ENCODE results near the gene S100A5.
"Not testable (repeated sequence)": the region's sequence is repeated elsewhere in the genome, so short reads cannot be mapped to it uniquely, and the experiment has no call there.

The S100A5 gene, protein sequence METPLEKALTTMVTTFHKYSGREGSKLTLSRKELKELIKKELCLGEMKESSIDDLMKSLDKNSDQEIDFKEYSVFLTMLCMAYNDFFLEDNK

DNA sequence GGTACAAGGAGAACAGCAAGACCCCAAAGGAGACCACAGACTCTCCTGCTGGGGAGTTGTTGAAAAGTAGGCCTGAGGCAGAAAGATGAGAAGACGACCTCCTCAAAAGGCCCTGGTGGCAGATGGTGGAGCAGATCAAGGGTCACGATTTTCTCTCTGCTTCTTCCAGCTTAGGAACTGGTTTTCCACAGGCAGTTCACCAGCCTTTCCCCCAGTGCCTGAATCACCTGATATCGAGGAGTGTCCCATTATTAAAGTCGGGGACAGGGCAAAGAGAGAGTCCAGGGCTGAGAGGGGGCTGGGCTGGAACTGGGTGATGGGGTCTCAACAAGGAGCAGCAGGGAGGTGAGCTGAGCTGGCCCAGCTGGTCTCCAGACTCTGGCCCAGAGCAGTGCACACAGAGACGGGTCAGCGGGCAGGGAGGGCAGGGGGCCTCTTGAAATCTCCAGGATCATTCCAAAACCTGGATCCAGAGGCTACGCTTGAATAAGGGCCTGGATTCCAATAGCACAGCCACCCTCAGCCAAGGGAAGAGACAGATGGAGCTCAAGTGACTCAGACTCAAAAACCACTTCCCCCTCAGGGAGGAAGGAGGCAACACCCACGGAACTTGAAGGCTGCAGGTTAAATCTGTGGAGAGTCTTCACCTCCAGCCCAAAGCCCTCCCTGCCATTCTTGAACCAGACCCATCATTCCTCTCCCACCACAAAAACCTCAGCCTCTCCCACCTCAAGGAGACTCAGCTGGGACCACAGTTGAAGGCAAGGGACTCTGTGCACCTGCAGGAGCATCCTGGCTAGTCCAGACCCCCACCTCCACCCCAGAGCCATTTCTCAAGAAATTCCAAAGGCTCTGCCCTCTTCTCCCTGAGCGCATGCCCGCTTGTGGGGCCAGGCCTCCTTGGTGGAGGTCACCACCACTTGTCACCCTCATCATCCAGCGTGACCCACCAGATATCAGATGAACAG, at the start of gene S100A5:
S100A5 (minus strand) TSS at position 541 of the 968 bp plus-strand sequence. CDS start 743 bp downstream, outside the sequence.
- no peaks in the 10 kb centered on the region for H3K36me3 ChIP-seq (replicated peaks)
- H3K9me3 ChIP-seq, result no peaks in the 10 kb centered on the region
- H3K4me3 ChIP-seq, result no peak within 1 kb of the TSS
- in situ Hi-C loops (cut with MboI; ENCODE audit: low sequenced_read_pairs), result no loop called here
- DNase-seq (ENCODE audit: low spot score in 2 of 2), result no peak
- H3K27me3 ChIP-seq (ENCODE audit: low read depth), result no peaks in the 10 kb centered on the region
- peaks cover 24% of the 10 kb centered on the region for H3K4me1 ChIP-seq

DNA sequence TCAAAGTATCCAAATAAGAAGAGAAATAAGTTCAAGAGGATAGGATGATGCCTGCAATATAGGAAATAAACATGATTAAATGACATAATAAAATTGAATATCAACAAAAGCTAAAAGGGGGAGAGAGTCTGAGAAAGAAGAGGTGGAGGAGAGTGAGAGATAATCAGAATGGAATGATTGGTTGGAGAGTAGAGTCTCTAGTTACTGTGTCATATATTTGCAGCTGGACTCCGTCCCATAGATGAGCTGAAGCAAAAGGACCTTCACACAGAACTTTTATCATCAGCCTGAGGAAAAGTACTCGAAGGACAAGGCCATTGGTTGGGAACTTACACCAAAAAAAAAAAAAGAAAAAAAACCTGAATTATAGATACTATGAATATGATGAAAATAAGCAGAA, 47.7 kb upstream of the S100A5 start:
- H3K4me1 ChIP-seq, result peaks cover 3% of the 10 kb centered on the region; the same call in 1 of the 2 replicates
- no peaks in the 10 kb centered on the region for H3K9me3 ChIP-seq
- no peak for DNase-seq (ENCODE audit: low spot score in 2 of 2)
- in situ Hi-C loops (cut with MboI; ENCODE audit: low sequenced_read_pairs), result no loop called here
- H3K27me3 ChIP-seq (ENCODE audit: low read depth), result no peaks in the 10 kb centered on the region
- no peak overlapping the region for H3K4me3 ChIP-seq
- H3K36me3 ChIP-seq (replicated peaks), result no peaks in the 10 kb centered on the region

DNA sequence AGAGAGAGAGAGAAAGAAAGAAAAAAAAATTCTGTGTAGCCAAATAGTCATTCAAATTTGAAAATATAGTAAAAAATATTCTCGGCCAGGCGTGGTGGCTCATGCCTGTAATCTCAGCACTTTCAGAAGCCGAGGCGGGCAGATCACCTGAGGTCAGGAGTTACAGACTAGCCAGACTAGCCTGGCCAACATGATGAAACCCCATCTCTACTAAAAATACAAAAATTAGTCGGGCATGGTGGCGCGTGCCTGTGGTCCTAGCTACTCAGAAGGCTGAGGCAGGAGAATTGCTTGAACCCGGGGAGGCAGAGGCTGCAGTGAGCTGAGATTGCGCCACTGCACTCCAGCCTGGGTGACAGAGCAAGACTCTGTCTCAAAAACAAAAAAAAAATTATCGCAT, 47.3 kb upstream of the S100A5 start:
- H3K36me3 ChIP-seq (replicated peaks); H3K4me3 ChIP-seq; DNase-seq (ENCODE audit: low spot score in 2 of 2); H3K4me1 ChIP-seq; H3K27me3 ChIP-seq (ENCODE audit: low read depth); H3K9me3 ChIP-seq; in situ Hi-C loops (cut with MboI; ENCODE audit: low sequenced_read_pairs): not testable (repeated sequence)

DNA sequence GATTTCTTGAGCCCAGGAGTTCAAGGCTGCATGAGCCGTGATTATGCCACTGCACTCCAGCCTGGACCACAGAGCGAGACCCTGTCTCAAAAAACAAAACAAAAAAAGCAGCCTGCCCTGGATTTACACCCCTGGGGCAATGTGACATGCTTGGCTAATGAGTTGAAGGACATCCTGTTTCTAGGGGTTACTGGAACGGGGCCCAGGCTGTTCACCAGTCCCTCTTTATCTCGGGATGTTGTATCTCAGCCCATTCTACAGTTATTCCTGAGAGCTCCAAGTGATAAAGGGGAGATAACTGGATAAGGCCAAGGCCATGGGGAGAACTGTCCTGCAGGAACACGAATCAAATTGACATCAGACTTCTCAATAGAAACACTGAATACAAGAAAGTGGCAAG, 46.6 kb upstream of the S100A5 start:
- Histone ChIP-seq H3K36me3 (replicated peaks) (no peaks in the 10 kb centered on the region), H3K4me3 (no peak overlapping the region), H3K27me3 (ENCODE audit: low read depth) (no peaks in the 10 kb centered on the region), H3K9me3 (no peaks in the 10 kb centered on the region), H3K4me1 (no peaks in the 10 kb centered on the region)
- no peak for DNase-seq (ENCODE audit: low spot score in 2 of 2)
- in situ Hi-C loops (cut with MboI; ENCODE audit: low sequenced_read_pairs), result no loop called here

DNA sequence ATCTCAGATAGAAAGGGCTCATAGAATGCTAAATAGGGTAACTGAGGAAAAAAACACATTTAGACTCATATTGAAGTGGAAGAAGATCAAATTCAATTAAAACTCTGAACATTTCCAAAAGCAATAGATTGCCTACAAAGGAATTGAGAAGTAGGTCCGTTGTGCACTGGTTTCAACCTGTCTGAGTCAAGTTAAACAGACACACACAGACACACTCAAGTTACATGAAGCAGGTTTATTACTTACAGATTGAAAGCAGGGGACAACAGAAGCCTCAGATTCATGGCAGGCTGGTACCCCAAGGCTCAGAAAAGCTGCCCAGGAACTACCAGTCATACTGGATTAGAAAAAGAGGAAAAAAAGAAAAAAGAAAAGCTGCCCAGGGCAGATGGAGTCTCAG, 45.6 kb upstream of the S100A5 start:
- Histone ChIP-seq H3K4me1 (no peaks in the 10 kb centered on the region), H3K27me3 (ENCODE audit: low read depth) (no peaks in the 10 kb centered on the region), H3K4me3 (no peak overlapping the region), H3K9me3 (no peaks in the 10 kb centered on the region), H3K36me3 (replicated peaks) (no peaks in the 10 kb centered on the region)
- no peak for DNase-seq (ENCODE audit: low spot score in 2 of 2)
- in situ Hi-C loops (cut with MboI; ENCODE audit: low sequenced_read_pairs), result no loop called here

DNA sequence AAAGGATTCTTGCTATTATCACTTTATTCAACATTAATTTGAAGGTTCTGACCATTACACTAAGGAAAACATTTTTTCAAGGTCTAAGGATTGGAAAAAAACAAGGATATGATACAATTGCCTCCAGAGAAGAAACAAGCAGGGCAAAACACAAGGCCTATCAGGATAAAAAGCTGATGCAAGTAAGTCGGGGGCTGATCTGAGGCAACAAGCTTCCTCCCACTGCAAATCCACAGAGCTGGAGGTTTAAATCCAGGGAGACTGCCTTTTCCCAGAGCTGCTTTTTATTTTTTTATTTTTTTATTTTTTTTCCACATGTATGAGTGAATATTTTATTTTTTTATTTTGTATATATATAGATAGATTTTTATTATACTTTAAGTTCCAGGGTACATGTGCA, 44.3 kb upstream of the S100A5 start:
- Histone ChIP-seq H3K9me3 (no peaks in the 10 kb centered on the region), H3K4me3 (no peak overlapping the region), H3K36me3 (replicated peaks) (no peaks in the 10 kb centered on the region), H3K27me3 (ENCODE audit: low read depth) (no peaks in the 10 kb centered on the region), H3K4me1 (no peaks in the 10 kb centered on the region)
- no peak for DNase-seq (ENCODE audit: low spot score in 2 of 2)
- in situ Hi-C loops (cut with MboI; ENCODE audit: low sequenced_read_pairs), result no loop called here

DNA sequence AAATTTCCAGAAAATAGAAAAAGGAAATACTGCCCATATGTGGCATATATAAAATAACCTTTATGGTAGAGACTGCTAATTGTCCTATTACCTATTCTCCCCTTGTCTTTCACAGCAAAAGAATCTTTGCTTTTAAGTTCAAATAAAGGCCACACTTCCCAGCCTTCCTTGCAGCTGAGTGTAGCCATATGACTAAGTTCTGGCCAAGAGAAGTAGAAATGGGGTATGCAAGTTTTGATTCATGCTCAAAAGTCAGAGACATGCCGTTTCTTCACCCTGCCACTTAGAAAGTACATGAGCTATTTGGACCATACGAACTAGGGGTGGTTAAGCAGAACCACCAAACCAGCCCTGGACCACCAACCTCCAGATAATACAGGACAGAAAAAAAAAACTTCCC, 43.2 kb upstream of the S100A5 start:
- no peak for DNase-seq (ENCODE audit: low spot score in 2 of 2)
- in situ Hi-C loops (cut with MboI; ENCODE audit: low sequenced_read_pairs), result no loop called here
- H3K36me3 ChIP-seq (replicated peaks), result no peaks in the 10 kb centered on the region
- H3K4me3 ChIP-seq, result no peak overlapping the region
- no peaks in the 10 kb centered on the region for H3K4me1 ChIP-seq
- no peaks in the 10 kb centered on the region for H3K27me3 ChIP-seq (ENCODE audit: low read depth)
- no peaks in the 10 kb centered on the region for H3K9me3 ChIP-seq

DNA sequence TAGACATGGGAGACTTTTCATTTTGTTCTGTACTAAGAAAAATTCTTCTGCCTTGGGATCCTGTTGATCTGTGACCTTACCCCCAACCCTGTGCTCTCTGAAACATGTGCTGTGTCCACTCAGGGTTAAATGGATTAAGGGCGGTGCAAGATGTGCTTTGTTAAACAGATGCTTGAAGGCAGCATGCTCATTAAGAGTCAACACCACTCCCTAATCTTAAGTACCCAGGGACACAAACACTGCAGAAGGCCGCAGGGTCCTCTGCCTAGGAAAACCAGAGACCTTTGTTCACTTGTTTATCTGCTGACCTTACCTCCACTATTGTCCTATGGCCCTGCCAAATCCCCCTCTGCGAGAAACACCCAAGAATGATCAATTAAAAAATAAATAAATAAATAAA, 42.8 kb upstream of the S100A5 start:
- DNase-seq (ENCODE audit: low spot score in 2 of 2); in situ Hi-C loops (cut with MboI; ENCODE audit: low sequenced_read_pairs); H3K4me3 ChIP-seq; H3K36me3 ChIP-seq (replicated peaks); H3K9me3 ChIP-seq; H3K27me3 ChIP-seq (ENCODE audit: low read depth); H3K4me1 ChIP-seq: not testable (repeated sequence)

DNA sequence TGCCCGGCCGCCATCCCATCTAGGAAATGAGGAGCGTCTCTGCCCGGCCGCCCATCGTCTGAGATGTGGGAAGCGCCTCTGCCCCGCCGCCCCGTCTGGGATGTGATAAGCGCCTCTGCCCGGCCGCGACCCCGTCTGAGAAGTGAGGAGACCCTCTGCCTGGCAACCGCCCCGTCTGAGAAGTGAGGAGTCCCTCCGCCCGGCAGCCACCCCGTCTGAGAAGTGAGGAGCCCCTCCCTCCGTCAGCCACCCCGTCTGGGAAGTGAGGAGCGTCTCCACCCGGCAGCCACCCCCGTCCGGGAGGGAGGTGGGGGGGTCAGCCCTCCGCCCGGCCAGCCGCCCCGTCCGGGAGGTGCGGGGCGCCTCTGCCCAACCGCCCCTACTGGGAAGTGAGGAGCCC, 42.1 kb upstream of the S100A5 start:
- H3K4me1 ChIP-seq, result peaks cover 10% of the 10 kb centered on the region
- in situ Hi-C loops (cut with MboI; ENCODE audit: low sequenced_read_pairs); H3K27me3 ChIP-seq (ENCODE audit: low read depth); H3K4me3 ChIP-seq; H3K36me3 ChIP-seq (replicated peaks); DNase-seq (ENCODE audit: low spot score in 2 of 2); H3K9me3 ChIP-seq: not testable (repeated sequence)

DNA sequence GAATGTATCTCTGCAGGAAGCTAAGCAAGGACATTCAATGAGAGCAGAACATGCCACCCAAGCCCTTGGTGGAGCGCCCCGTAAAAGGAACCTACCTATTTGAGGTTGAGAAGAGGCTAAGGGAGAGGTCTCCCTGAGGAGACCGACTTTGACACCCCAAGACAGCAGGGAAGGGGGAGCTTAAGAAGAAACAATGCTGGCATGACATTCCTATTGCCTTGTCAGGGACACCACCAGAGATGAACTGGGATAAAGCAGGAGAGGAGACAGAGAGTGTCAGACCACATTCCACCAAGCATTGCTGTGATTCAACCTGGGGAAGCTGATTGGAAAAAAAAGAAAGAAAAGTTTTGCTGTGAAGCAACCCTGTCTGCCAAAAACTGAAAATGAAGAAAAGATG, 38.2 kb upstream of the S100A5 start:
- no peaks in the 10 kb centered on the region for H3K27me3 ChIP-seq (ENCODE audit: low read depth)
- peaks cover 14% of the 10 kb centered on the region for H3K4me1 ChIP-seq
- in situ Hi-C loops (cut with MboI; ENCODE audit: low sequenced_read_pairs), result no loop called here
- H3K36me3 ChIP-seq (replicated peaks), result no peaks in the 10 kb centered on the region
- no peaks in the 10 kb centered on the region; the same call in 1 of the 2 replicates for H3K9me3 ChIP-seq
- no peak overlapping the region for H3K4me3 ChIP-seq
- DNase-seq (ENCODE audit: low spot score in 2 of 2), result no peak

DNA sequence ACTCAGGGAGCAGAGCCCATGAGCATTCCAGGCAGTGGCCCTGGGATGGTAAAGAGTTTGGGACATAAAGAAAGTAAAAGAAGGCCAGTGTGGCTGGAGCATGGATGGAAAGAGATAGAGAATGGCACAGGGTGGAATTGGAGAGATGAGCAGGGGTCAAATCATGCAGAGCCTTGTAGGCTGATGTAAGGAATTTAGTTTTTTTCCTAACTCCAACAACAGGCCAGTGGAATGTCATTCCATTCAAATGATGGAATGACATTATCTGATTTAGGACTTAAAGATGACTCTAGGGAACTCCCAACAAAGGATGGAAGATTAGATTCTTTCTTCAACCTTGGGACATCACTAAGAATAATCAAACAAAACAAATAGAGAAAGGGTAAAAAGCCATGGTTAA, 37.8 kb upstream of the S100A5 start:
- Histone ChIP-seq H3K27me3 (ENCODE audit: low read depth) (no peaks in the 10 kb centered on the region), H3K36me3 (replicated peaks) (no peaks in the 10 kb centered on the region), H3K4me1 (peaks cover 14% of the 10 kb centered on the region), H3K4me3 (no peak overlapping the region), H3K9me3 (no peaks in the 10 kb centered on the region; the same call in 1 of the 2 replicates)
- DNase-seq (ENCODE audit: low spot score in 2 of 2), result no peak
- in situ Hi-C loops (cut with MboI; ENCODE audit: low sequenced_read_pairs), result no loop called here

DNA sequence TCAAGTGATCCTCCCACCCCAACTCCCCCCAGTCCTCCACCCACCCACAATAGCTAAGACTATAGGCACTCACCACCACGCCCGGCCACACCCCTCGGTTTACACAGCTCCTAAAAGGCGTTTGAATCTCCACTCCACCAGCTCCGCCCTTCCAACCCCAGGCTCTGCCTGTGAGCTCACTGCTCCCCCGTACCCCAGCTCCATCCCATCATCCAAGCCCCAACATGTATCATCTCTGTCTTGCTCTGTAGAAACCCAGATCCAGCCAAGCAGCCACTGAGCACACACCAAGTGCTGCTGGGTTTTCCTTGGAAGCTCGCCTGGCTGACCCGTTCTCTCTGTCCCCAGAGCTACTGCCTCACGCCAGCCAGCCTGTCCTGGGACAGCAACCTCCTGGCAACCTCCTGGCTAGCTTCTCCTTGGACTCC, 36.9 kb upstream of the S100A5 start:
- Histone ChIP-seq H3K27me3 (ENCODE audit: low read depth) (no peaks in the 10 kb centered on the region), H3K4me1 (peaks cover 14% of the 10 kb centered on the region), H3K4me3 (no peak overlapping the region), H3K36me3 (replicated peaks) (no peaks in the 10 kb centered on the region), H3K9me3 (no peaks in the 10 kb centered on the region; the same call in 1 of the 2 replicates)
- DNase-seq (ENCODE audit: low spot score in 2 of 2), result peak in 1 of 2 experiments; percentile 28
- in situ Hi-C loops (cut with MboI; ENCODE audit: low sequenced_read_pairs), result no loop called here

DNA sequence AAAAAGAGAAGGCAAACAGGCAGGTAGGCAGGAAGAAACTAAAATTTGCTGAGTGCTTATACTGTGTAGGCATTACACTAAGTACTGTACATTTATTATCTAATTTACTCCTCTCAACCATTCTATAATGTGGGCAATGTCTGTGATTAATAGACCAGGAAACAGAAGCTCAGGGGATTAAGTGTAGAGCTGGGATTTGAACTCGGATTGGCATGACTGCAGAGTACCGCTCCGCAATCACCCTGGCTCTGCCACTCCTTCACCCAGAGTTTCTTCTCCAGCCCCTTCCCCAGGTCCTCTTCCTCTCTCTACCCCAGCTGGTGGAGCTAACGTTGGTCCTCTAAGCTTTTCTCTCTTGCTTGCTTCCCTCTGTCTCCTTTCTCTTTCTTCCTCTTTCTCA, 36.4 kb upstream of the S100A5 start:
- Histone ChIP-seq H3K36me3 (replicated peaks) (no peaks in the 10 kb centered on the region), H3K9me3 (no peaks in the 10 kb centered on the region; the same call in 1 of the 2 replicates), H3K27me3 (ENCODE audit: low read depth) (no peaks in the 10 kb centered on the region), H3K4me1 (peaks cover 14% of the 10 kb centered on the region), H3K4me3 (no peak overlapping the region)
- DNase-seq (ENCODE audit: low spot score in 2 of 2), result no peak
- in situ Hi-C loops (cut with MboI; ENCODE audit: low sequenced_read_pairs), result no loop called here

DNA sequence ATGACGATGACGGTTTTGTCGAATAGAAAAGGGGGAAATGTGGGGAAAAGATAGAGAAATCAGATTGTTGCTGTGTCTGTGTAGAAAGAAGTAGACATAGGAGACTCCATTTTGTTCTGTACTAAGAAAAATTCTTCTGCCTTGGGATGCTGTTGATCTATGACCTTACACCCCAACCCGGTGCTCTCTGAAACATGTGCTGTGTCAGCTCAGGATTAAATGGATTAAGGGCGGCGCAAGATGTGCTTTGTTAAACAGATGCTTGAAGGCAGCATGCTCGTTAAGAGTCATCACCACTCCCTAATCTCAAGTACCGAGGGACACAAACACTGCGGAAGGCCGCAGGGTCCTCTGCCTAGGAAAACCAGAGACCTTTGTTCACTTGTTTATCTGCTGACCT, 34.8 kb upstream of the S100A5 start:
- H3K9me3 ChIP-seq; in situ Hi-C loops (cut with MboI; ENCODE audit: low sequenced_read_pairs); H3K36me3 ChIP-seq (replicated peaks); H3K4me3 ChIP-seq; H3K27me3 ChIP-seq (ENCODE audit: low read depth): not testable (repeated sequence)
- peak in 1 of 2 experiments; percentile 54 for DNase-seq (ENCODE audit: low spot score in 2 of 2)
- peaks cover 14% of the 10 kb centered on the region for H3K4me1 ChIP-seq
